ENCODE results near the gene LINC00632. TPM values are rescaled to one million over a fixed set of nuclear protein-coding genes. Genes with fewer than 3 reads are reported as not detected.

Gene LINC00632
- total RNA-seq, 2 donors from 2014 or later = 168 to 247 TPM

DNA sequence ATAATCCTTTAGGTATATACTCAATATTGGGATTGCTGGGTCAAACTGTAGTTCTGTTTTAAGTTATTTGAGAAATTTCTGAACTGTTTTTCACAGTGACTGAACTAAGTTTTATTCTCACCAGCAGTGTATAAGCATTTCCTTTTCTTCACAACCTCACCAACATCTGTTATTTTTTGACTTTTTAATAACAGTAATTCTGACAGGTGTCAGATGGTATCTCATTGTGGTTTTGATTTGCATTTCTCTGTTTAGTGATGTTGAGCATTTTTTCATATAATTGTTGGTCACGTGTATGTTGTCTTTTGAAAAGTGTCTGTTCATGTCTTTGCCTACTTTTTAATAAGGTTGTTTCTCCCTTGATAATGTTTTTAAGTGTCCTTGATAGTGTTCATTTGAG lies 112.6 kb downstream of the LINC00632 start:
- H3K27me3 Mint-ChIP-seq (ENCODE audit: insufficient read depth) = no peaks in the 10 kb centered on the region
- Histone ChIP-seq H3K9me3 (ENCODE audit: control insufficient read depth, low read length) (no peaks in the 10 kb centered on the region), H3K27ac (ENCODE audit: low read depth, low read length) (no peak overlapping the region), H3K36me3 (ENCODE audit: control insufficient read depth, insufficient read depth, low read length) (no peaks in the 10 kb centered on the region), H3K27me3 (ENCODE audit: control insufficient read depth, insufficient read depth, low read length, poor library complexity, severe bottlenecking) (no peaks in the 10 kb centered on the region), H3K9ac (ENCODE audit: extremely low read depth, low read length, poor library complexity, severe bottlenecking) (no peak overlapping the region), H3K4me3 (ENCODE audit: low read length) (no peak overlapping the region), H3K4me1 (ENCODE audit: control insufficient read depth, insufficient read depth, low read length) (no peaks in the 10 kb centered on the region)
- no peak for DNase-seq
- H3K4me1 Mint-ChIP-seq = peaks cover 4% of the 10 kb centered on the region
- no peak for TF ChIP-seq CTCF (conservative IDR thresholded peaks at IDR 0.05)
- H3K4me3 Mint-ChIP-seq = no peak overlapping the region
- H3K27ac Mint-ChIP-seq = no peak overlapping the region
- WGBS, 2 experiments (ENCODE audit: insufficient coverage in 1 of 2, insufficient read length in 1 of 2) = 100% methylated on average over 1 of the region's 1 CpG; no CpG with 5 or more reads in 1 of the 2 experiments
- no peaks in the 10 kb centered on the region for H3K36me3 Mint-ChIP-seq (ENCODE audit: low read depth)
- peaks cover 16% of the 10 kb centered on the region for H3K9me3 Mint-ChIP-seq

GRCh38 chrX:140822861-140823260 lies 113.3 kb downstream of the LINC00632 start:
- H3K27me3 Mint-ChIP-seq (ENCODE audit: insufficient read depth) = no peaks in the 10 kb centered on the region
- H3K27ac Mint-ChIP-seq = no peak overlapping the region
- Histone ChIP-seq H3K4me1 (ENCODE audit: control insufficient read depth, insufficient read depth, low read length) (no peaks in the 10 kb centered on the region), H3K27ac (ENCODE audit: low read depth, low read length) (no peak overlapping the region), H3K9ac (ENCODE audit: extremely low read depth, low read length, poor library complexity, severe bottlenecking) (no peak overlapping the region), H3K27me3 (ENCODE audit: control insufficient read depth, insufficient read depth, low read length, poor library complexity, severe bottlenecking) (no peaks in the 10 kb centered on the region), H3K36me3 (ENCODE audit: control insufficient read depth, insufficient read depth, low read length) (no peaks in the 10 kb centered on the region), H3K9me3 (ENCODE audit: control insufficient read depth, low read length) (no peaks in the 10 kb centered on the region), H3K4me3 (ENCODE audit: low read length) (no peak overlapping the region)
- H3K36me3 Mint-ChIP-seq (ENCODE audit: low read depth) = no peaks in the 10 kb centered on the region
- no peak for DNase-seq
- TF ChIP-seq CTCF (conservative IDR thresholded peaks at IDR 0.05) = no peak
- H3K4me3 Mint-ChIP-seq = no peak overlapping the region
- peaks cover 18% of the 10 kb centered on the region for H3K9me3 Mint-ChIP-seq
- peaks cover 4% of the 10 kb centered on the region for H3K4me1 Mint-ChIP-seq
- 90% methylated on average over 3 of the region's 3 CpGs; no CpG with 5 or more reads in 1 of the 2 experiments for WGBS, 2 experiments (ENCODE audit: insufficient coverage in 1 of 2, insufficient read length in 1 of 2)

DNA sequence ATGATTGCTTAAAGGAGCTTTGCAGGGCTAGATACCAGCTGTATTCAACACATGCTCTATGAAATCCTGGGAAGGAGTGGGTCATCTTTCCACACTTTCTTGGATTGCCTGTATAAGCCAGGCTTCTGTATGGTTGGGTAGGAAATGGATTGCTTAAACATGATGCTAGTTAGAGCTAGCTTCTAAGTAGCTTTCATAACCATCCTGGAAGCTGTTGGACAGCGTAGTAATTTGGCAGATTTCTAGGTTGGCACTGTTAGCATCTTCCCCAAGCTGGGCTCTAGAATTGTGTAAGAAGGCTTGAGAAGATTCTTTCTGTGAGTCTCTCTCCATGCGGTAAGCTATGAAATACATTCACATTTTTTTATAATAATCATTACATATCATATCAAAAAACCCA lies 127.3 kb downstream of the LINC00632 start:
- Mint-ChIP-seq H3K36me3 (ENCODE audit: low read depth) (no peaks in the 10 kb centered on the region), H3K27ac (no peak overlapping the region), H3K4me3 (no peak overlapping the region), H3K4me1 (no peaks in the 10 kb centered on the region), H3K27me3 (ENCODE audit: insufficient read depth) (no peaks in the 10 kb centered on the region), H3K9me3 (peaks cover 33% of the 10 kb centered on the region)
- H3K4me1 ChIP-seq (ENCODE audit: control insufficient read depth, insufficient read depth, low read length) = no peaks in the 10 kb centered on the region
- no peak overlapping the region for H3K4me3 ChIP-seq (ENCODE audit: low read length)
- H3K9me3 ChIP-seq (ENCODE audit: control insufficient read depth, low read length) = no peaks in the 10 kb centered on the region
- no peak for TF ChIP-seq CTCF (conservative IDR thresholded peaks at IDR 0.05)
- H3K36me3 ChIP-seq (ENCODE audit: control insufficient read depth, insufficient read depth, low read length) = no peaks in the 10 kb centered on the region
- H3K9ac ChIP-seq (ENCODE audit: extremely low read depth, low read length, poor library complexity, severe bottlenecking) = no peak overlapping the region
- no peaks in the 10 kb centered on the region for H3K27me3 ChIP-seq (ENCODE audit: control insufficient read depth, insufficient read depth, low read length, poor library complexity, severe bottlenecking)
- no peak for DNase-seq
- no peak overlapping the region for H3K27ac ChIP-seq (ENCODE audit: low read depth, low read length)
- 93% methylated on average over 2 of the region's 2 CpGs; no CpG with 5 or more reads in 1 of the 2 experiments for WGBS, 2 experiments (ENCODE audit: insufficient coverage in 1 of 2, insufficient read length in 1 of 2)

Other genes with a start within 250 kb of the LINC00632 start
- gene SOX3, start 204.7 kb upstream of the LINC00632 start, total RNA-seq = 1 to 10 TPM in 1 of 2 donors, under 1 TPM in 1; 0.27 to 2.0 TPM

All from endodermal cell (in vitro differentiated cells).